SK-N-SH (cell line): ENCODE results near the gene PGAM2. TPM values are rescaled to one million over a fixed set of nuclear protein-coding genes. Genes with fewer than 3 reads are reported as not detected.

Experiments used
- CTCF ChIA-PET: fragments of 300-600, 350-600 bp; formaldehyde crosslinking; extraction: SDS; loops from one replicate; lab custom pipeline; 2021; lab: Yijun Ruan, JAX
- POLR2A ChIA-PET: fragments of 350-600 bp; sonication (Branson Sonifier 250); formaldehyde crosslinking; extraction: SDS; loops from one replicate; lab custom pipeline; 2020; ENCODE audit warnings: antibody characterized with exemption, inconsistent platforms; lab: Yijun Ruan, JAX
- DNase-seq: peaks from one replicate; pipeline ENCODE4 v3.0.0; 2012
- H2AFZ ChIP-seq: fragments of 200-600 bp; sonication (generic); 2 replicates; pipeline ENCODE4 v1.8.1; 2016; ENCODE audit warnings: antibody characterized with exemption, mild to moderate bottlenecking, low read depth
- H3F3A ChIP-seq: fragments of 200-600 bp; sonication (generic); replicated peaks from 2 replicates; pipeline ENCODE3; 2016; ENCODE audit warnings: antibody characterized with exemption, mild to moderate bottlenecking; ENCODE audit not compliant: insufficient read depth
- H3K27ac ChIP-seq, 2 experiments: fragments of 200-500 bp in 1 of 2; fragments of 200-600 bp in 1 of 2; sonication (Bioruptor generic) in 1 of 2; sonication (generic), shearing (Covaris generic) in 1 of 2; 2 replicates each; pipeline versions ENCODE4 v1.5.1 to v1.6.1; 2014 to 2016; ENCODE audit warnings: low read depth in 2 of 2, inconsistent platforms in 1 of 2, low read length in 1 of 2, mild to moderate bottlenecking in 1 of 2, mixed read lengths in 1 of 2
- H3K27me3 ChIP-seq: fragments of 200-600 bp; sonication (generic), shearing (Covaris generic); 2 replicates; pipeline ENCODE4 v1.6.1; 2016; ENCODE audit warnings: mixed run types; ENCODE audit not compliant: insufficient read depth
- H3K36me3 ChIP-seq, 2 experiments: fragments of 200-500 bp in 1 of 2; fragments of 200-600 bp in 1 of 2; sonication (Bioruptor generic) in 1 of 2; sonication (generic) in 1 of 2; replicated peaks in 1 of 2; 2 replicates each; pipeline versions ENCODE3 to v1.5.1; 2014 to 2016; ENCODE audit warnings: low read length in 1 of 2, mild to moderate bottlenecking in 1 of 2; ENCODE audit not compliant: insufficient read depth in 2 of 2, control insufficient read depth in 1 of 2
- H3K4me1 ChIP-seq, 2 experiments: fragments of 200-500 bp in 1 of 2; fragments of 200-600 bp in 1 of 2; sonication (Bioruptor generic) in 1 of 2; sonication (generic), shearing (Covaris generic) in 1 of 2; 2 replicates each; pipeline versions ENCODE4 v1.5.1 to v1.6.1; 2014 to 2016; ENCODE audit warnings: low read depth in 1 of 2, low read length in 1 of 2, mixed run types in 1 of 2; ENCODE audit not compliant: insufficient read depth in 2 of 2, control insufficient read depth in 1 of 2
- H3K4me2 ChIP-seq: fragments of 200-600 bp; sonication (generic), shearing (Covaris generic); 2 replicates; pipeline ENCODE4 v1.6.1; 2017; ENCODE audit warnings: mixed run types
- H3K4me3 ChIP-seq, 2 experiments: fragments of 200-500 bp in 1 of 2; fragments of 200-600 bp in 1 of 2; sonication (Bioruptor generic) in 1 of 2; sonication (generic), shearing (Covaris generic) in 1 of 2; 2 replicates each; pipeline versions ENCODE4 v1.5.1 to v1.8.1; 2014 to 2016; ENCODE audit warnings: low read depth in 2 of 2, inconsistent platforms in 1 of 2, low read length in 1 of 2, mild to moderate bottlenecking in 1 of 2, mixed read lengths in 1 of 2, moderate library complexity in 1 of 2
- H3K79me2 ChIP-seq: fragments of 200-600 bp; sonication (generic); 2 replicates; pipeline ENCODE4 v1.8.1; 2017; ENCODE audit warnings: mild to moderate bottlenecking; ENCODE audit not compliant: insufficient read depth
- H3K9ac ChIP-seq: fragments of 200-600 bp; sonication (generic); 2 replicates; pipeline ENCODE4 v1.6.1; 2017; ENCODE audit warnings: mixed run types
- H3K9me2 ChIP-seq: fragments of 200-600 bp; sonication (generic); 2 replicates; pipeline ENCODE4 v1.6.1; 2017; ENCODE audit warnings: mixed run types
- H3K9me3 ChIP-seq: fragments of 200-600 bp; sonication (generic); 2 replicates; pipeline ENCODE4 v1.6.1; 2017; ENCODE audit warnings: mixed run types, mild to moderate bottlenecking, moderate library complexity
- H4K20me1 ChIP-seq: fragments of 200-600 bp; sonication (generic); 2 replicates; pipeline ENCODE4 v1.6.1; 2017; ENCODE audit warnings: mild to moderate bottlenecking, mixed run types; ENCODE audit not compliant: insufficient read depth
- GABPA ChIP-seq: IDR thresholded peaks from 2 replicates; pipeline ENCODE4 v1.4.0; 2012; ENCODE audit warnings: low read depth, mild to moderate bottlenecking
- GATA2 ChIP-seq: sonication (generic); formaldehyde crosslinking; IDR thresholded peaks from 2 replicates; pipeline ENCODE4 v1.5.0; 2020; ENCODE audit warnings: mild to moderate bottlenecking, missing genetic modification reagents
- MAX ChIP-seq: IDR thresholded peaks from 2 replicates; pipeline ENCODE4 v1.4.0; 2012; ENCODE audit warnings: low read depth
- MEF2A ChIP-seq: IDR thresholded peaks from 2 replicates; pipeline ENCODE4 v1.4.0; 2012; ENCODE audit warnings: low read depth, borderline replicate concordance
- NFIC ChIP-seq: IDR thresholded peaks from 2 replicates; pipeline ENCODE4 v1.4.0; 2012; ENCODE audit warnings: borderline replicate concordance
- NRF1 ChIP-seq: IDR thresholded peaks from 2 replicates; pipeline ENCODE4 v1.6.1; 2012; ENCODE audit warnings: low read depth, mild to moderate bottlenecking, low read length
- PBX3 ChIP-seq: IDR thresholded peaks from 2 replicates; pipeline ENCODE4; 2012
- POLR2AphosphoS5 ChIP-seq: IDR thresholded peaks from 2 replicates; pipeline ENCODE4 v1.6.1; 2012; ENCODE audit warnings: low read depth, low read length
- RXRA ChIP-seq: IDR thresholded peaks from 2 replicates; pipeline ENCODE4 v1.4.0; 2012; ENCODE audit warnings: low read depth, mild to moderate bottlenecking, borderline replicate concordance
- SIN3A ChIP-seq: IDR thresholded peaks from 2 replicates; pipeline ENCODE4 v1.6.1; 2012; ENCODE audit warnings: low read depth, mild to moderate bottlenecking, low read length, moderate library complexity, borderline replicate concordance
- SMC3 ChIP-seq: IDR thresholded peaks from 2 replicates; pipeline ENCODE4 v1.6.1; 2012; ENCODE audit warnings: low read depth, low read length, improper control_type of control experiment
- USF1 ChIP-seq: IDR thresholded peaks from 2 replicates; pipeline ENCODE4 v1.4.0; 2012; ENCODE audit warnings: low read depth, borderline replicate concordance
- YY1 ChIP-seq: IDR thresholded peaks from 2 replicates; pipeline ENCODE4 v1.4.0; 2012; ENCODE audit warnings: low read depth, mild to moderate bottlenecking
- WGBS: methylation state at CpG from one replicate; pipeline ENCODE4 v1.1.6; 2017; ENCODE audit warnings: low lambda C conversion rate; 5-methylcytosine and 5-hydroxymethylcytosine counted together
- polyA plus RNA-seq, 3 experiments: library from polyadenylated mRNA; depleted of rRNA; stranded (reverse); fragments of >200 nt; gene quantifications; 2 replicates each; pipeline ENCODE4 v1.2.3, GENCODE V29; 2012
- TF ChIP-seq, protein P1 (sequence below): fragments of 200-600 bp; sonication (generic); IDR thresholded peaks from 2 replicates; pipeline ENCODE4 v1.6.1; 2017; ENCODE audit warnings: antibody characterized with exemption, mild to moderate bottlenecking, moderate library complexity
- TF ChIP-seq, protein P2 (sequence below): IDR thresholded peaks from 2 replicates; pipeline ENCODE4 v1.6.1; 2012; ENCODE audit warnings: mild to moderate bottlenecking, low read depth, low read length, moderate library complexity

PGAM2 gene
- polyA plus RNA-seq, 1 of the 3 experiments (the other 2 are of a cell fraction): 0.79 TPM

DNA sequence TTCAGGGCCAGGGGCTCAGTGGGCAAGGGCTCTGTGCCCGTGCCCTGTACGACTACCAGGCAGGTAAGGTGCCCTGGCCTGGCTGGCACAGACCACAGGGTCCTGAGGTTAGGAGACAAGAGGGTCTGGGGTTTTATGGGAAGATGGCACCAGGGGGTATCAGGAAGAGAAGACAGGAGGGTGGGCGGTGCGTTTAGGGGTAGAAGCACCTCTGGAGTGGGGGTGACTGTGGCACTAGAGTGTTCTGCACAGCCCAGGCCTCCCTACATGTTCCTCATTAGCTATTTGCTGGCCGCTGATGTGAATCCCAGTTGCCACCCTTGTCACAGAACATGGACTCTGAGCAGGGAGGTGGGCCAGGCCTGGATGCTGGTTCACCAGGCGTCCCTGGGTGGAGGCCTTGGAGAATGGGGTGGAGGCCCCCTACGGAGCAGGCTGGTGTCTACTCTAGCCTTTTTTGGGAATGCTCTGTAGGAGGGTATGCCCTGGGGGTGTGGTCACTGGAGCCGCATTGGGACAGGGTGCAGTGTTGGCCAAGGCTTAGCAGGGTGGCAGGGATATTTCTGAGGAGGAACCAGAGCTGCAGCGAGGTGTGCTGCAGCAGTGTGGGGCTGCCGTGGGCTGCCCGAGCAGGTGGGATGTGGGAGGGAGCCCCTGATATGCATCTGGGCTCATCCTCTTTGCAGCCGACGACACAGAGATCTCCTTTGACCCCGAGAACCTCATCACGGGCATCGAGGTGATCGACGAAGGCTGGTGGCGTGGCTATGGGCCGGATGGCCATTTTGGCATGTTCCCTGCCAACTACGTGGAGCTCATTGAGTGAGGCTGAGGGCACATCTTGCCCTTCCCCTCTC is 5.0 kb downstream of the PGAM2 start (continued):
- TF ChIP-seq MEF2A: no peak
- no peak for TF ChIP-seq POLR2AphosphoS5
- TF ChIP-seq SMC3: no peak
- no peak for TF ChIP-seq NFIC
- TF ChIP-seq, protein P1, sequence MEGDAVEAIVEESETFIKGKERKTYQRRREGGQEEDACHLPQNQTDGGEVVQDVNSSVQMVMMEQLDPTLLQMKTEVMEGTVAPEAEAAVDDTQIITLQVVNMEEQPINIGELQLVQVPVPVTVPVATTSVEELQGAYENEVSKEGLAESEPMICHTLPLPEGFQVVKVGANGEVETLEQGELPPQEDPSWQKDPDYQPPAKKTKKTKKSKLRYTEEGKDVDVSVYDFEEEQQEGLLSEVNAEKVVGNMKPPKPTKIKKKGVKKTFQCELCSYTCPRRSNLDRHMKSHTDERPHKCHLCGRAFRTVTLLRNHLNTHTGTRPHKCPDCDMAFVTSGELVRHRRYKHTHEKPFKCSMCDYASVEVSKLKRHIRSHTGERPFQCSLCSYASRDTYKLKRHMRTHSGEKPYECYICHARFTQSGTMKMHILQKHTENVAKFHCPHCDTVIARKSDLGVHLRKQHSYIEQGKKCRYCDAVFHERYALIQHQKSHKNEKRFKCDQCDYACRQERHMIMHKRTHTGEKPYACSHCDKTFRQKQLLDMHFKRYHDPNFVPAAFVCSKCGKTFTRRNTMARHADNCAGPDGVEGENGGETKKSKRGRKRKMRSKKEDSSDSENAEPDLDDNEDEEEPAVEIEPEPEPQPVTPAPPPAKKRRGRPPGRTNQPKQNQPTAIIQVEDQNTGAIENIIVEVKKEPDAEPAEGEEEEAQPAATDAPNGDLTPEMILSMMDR: no peak

- CTCF ChIA-PET: no interaction called here
- 89% methylated on average over 13 of the region's 14 CpGs for WGBS
- DNase-seq: no peak
- Histone ChIP-seq H3K27ac (no peak overlapping the region), H3K4me2 (no peak overlapping the region), H3K27me3 (no peaks in the 10 kb centered on the region), H3K36me3 (peaks cover 43 to 67% of the 10 kb centered on the region in 2 experiments), H2AFZ (no peak overlapping the region), H3K4me3 (no peak overlapping the region), H3K9me2 (no peaks in the 10 kb centered on the region), H3K9ac (no peak overlapping the region), H3K79me2 (peaks cover 21% of the 10 kb centered on the region), H3K4me1 (peaks cover 0 to 4% of the 10 kb centered on the region in 2 experiments; a peak in 1 of 4 replicates), H4K20me1 (peaks cover 30% of the 10 kb centered on the region; the same call in 1 of the 2 replicates), H3K9me3 (no peaks in the 10 kb centered on the region), H3F3A (peaks cover 15% of the 10 kb centered on the region)
- TF ChIP-seq GABPA (no peak), USF1 (no peak), GATA2 (no peak), SIN3A (no peak)
- POLR2A ChIA-PET: no interaction called here
Observed at GRCh38 chr7:44059219-44060090, 5.9 kb downstream of the PGAM2 start.

DNA sequence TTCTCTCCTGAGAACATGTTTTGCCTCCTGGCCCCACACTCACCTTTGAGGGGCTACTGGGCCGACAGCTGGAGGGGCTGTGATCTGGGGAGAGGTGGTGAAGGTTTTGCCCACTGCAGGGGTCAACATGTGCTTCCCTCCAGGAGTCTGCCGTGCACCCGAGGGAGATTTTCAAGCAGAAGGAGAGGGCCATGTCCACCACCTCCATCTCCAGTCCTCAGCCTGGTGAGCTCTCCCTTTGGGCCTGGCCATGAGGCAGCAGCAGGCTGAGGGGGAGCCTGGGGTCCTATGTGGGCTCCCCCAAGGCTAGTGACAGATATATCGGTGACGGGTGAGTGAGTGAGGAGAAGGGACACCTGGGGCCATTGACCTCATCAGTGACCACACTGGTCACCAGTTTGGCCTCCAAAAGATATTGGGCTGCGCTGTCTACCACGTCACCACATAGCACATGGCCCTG is 6.6 kb downstream of the PGAM2 start:
- POLR2A ChIA-PET: interaction anchor here (0.7 kb wide), 1 partner anchor 14 kb away, joined by 3 read pairs; the partner anchor contains the start of gene DBNL
- TF ChIP-seq YY1 (no peak), PBX3 (no peak), MAX (no peak), GABPA (no peak), RXRA (no peak), POLR2AphosphoS5 (no peak), NRF1 (no peak)
- TF ChIP-seq, protein P2, sequence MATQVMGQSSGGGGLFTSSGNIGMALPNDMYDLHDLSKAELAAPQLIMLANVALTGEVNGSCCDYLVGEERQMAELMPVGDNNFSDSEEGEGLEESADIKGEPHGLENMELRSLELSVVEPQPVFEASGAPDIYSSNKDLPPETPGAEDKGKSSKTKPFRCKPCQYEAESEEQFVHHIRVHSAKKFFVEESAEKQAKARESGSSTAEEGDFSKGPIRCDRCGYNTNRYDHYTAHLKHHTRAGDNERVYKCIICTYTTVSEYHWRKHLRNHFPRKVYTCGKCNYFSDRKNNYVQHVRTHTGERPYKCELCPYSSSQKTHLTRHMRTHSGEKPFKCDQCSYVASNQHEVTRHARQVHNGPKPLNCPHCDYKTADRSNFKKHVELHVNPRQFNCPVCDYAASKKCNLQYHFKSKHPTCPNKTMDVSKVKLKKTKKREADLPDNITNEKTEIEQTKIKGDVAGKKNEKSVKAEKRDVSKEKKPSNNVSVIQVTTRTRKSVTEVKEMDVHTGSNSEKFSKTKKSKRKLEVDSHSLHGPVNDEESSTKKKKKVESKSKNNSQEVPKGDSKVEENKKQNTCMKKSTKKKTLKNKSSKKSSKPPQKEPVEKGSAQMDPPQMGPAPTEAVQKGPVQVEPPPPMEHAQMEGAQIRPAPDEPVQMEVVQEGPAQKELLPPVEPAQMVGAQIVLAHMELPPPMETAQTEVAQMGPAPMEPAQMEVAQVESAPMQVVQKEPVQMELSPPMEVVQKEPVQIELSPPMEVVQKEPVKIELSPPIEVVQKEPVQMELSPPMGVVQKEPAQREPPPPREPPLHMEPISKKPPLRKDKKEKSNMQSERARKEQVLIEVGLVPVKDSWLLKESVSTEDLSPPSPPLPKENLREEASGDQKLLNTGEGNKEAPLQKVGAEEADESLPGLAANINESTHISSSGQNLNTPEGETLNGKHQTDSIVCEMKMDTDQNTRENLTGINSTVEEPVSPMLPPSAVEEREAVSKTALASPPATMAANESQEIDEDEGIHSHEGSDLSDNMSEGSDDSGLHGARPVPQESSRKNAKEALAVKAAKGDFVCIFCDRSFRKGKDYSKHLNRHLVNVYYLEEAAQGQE: no peak

More for the DNA sequence above, 6.6 kb downstream of the PGAM2 start:
- 88% methylated on average over 5 of the region's 7 CpGs for WGBS
- Histone ChIP-seq H3K36me3 (peaks cover 50 to 67% of the 10 kb centered on the region in 2 experiments), H3F3A (peaks cover 15% of the 10 kb centered on the region), H3K27me3 (no peaks in the 10 kb centered on the region), H3K9me2 (no peaks in the 10 kb centered on the region), H3K27ac (no peak overlapping the region), H3K79me2 (peaks cover 24% of the 10 kb centered on the region), H3K4me1 (no peaks in the 10 kb centered on the region; a peak in 1 of 4 replicates), H3K4me2 (no peak overlapping the region), H2AFZ (no peak overlapping the region), H3K4me3 (no peak overlapping the region), H4K20me1 (peaks cover 30% of the 10 kb centered on the region; the same call in 1 of the 2 replicates), H3K9me3 (no peaks in the 10 kb centered on the region), H3K9ac (no peak overlapping the region)
- CTCF ChIA-PET: interaction anchor here (1.1 kb wide), 1 partner anchor 11 kb away, joined by 3 read pairs; no protein-coding TSS in a partner anchor
- no peak for DNase-seq
